PFSK-1 (cell line): ENCODE data around the gene ARHGEF5.

Experiments
- FOXP2 ChIP-seq: optimal IDR thresholded peaks from 2 replicates; pipeline ENCODE3; 2011; ENCODE audit warnings: borderline replicate concordance, control low read depth, inconsistent platforms; ENCODE audit not compliant: insufficient read depth; ENCODE audit errors: extremely low read length, extremely low read depth
- POLR2AphosphoS5 ChIP-seq: IDR thresholded peaks from 2 replicates; pipeline ENCODE4 v1.6.1; 2012; ENCODE audit warnings: low read depth, mild to moderate bottlenecking, control low read depth, low read length, moderate library complexity
- REST ChIP-seq, 2 experiments: IDR thresholded peaks; 2 replicates each; pipeline versions ENCODE4 v1.6.1 to v1.8.0; 2011 to 2012; ENCODE audit warnings: low read depth in 2 of 2, low read length in 2 of 2, control low read depth in 1 of 2, inconsistent platforms in 1 of 2, mild to moderate bottlenecking in 1 of 2, moderate library complexity in 1 of 2; ENCODE audit not compliant: insufficient read depth in 1 of 2
- SIN3A ChIP-seq: IDR thresholded peaks from 2 replicates; pipeline ENCODE4 v1.6.1; 2012; ENCODE audit warnings: mild to moderate bottlenecking, low read length, moderate library complexity, borderline replicate concordance; ENCODE audit not compliant: insufficient read depth
- TAF1 ChIP-seq: IDR thresholded peaks from 2 replicates; pipeline ENCODE4 v1.6.1; 2012; ENCODE audit warnings: low read length, control low read depth, borderline replicate concordance; ENCODE audit not compliant: insufficient read depth

The ARHGEF5 gene

GRCh38 chr7:144397086-144397485 is 41.9 kb downstream of the ARHGEF5 start:
- no peak for TF ChIP-seq TAF1
- TF ChIP-seq REST (IDR thresholded peaks at IDR 0.05; ENCODE audit: insufficient read depth in 1 of 2, low read depth in 2 of 2, low read length in 2 of 2) = no peak
- TF ChIP-seq FOXP2 = no peak
- no peak for TF ChIP-seq POLR2AphosphoS5

GRCh38 chr7:144398291-144398690 is 43.1 kb downstream of the ARHGEF5 start:
- TF ChIP-seq REST (IDR thresholded peaks at IDR 0.05; ENCODE audit: insufficient read depth in 1 of 2, low read depth in 2 of 2, low read length in 2 of 2) (no peak), FOXP2 (no peak), SIN3A (no peak), TAF1 (no peak), POLR2AphosphoS5 (no peak)

- TF ChIP-seq POLR2AphosphoS5 (no peak), FOXP2 (no peak), SIN3A (no peak), REST (IDR thresholded peaks at IDR 0.05; ENCODE audit: insufficient read depth in 1 of 2, low read depth in 2 of 2, low read length in 2 of 2) (no peak), TAF1 (no peak)
Observed at GRCh38 chr7:144398911-144399310, 43.7 kb downstream of the ARHGEF5 start.

- TF ChIP-seq POLR2AphosphoS5 = no peak
- no peak for TF ChIP-seq SIN3A
- TF ChIP-seq FOXP2 = no peak
- no peak for TF ChIP-seq TAF1
- TF ChIP-seq REST (IDR thresholded peaks at IDR 0.05; ENCODE audit: insufficient read depth in 1 of 2, low read depth in 2 of 2, low read length in 2 of 2) = no peak
Observed at GRCh38 chr7:144399946-144400345, 44.7 kb downstream of the ARHGEF5 start.

- TF ChIP-seq POLR2AphosphoS5 = no peak
- TF ChIP-seq TAF1 = no peak
- TF ChIP-seq FOXP2 = no peak
- no peak for TF ChIP-seq REST (IDR thresholded peaks at IDR 0.05; ENCODE audit: insufficient read depth in 1 of 2, low read depth in 2 of 2, low read length in 2 of 2)
- no peak for TF ChIP-seq SIN3A
Observed at GRCh38 chr7:144401490-144401889, 46.3 kb downstream of the ARHGEF5 start.
